ENCODE data around the gene SLC4A4. TPM values are rescaled to one million over a fixed set of nuclear protein-coding genes. Genes with fewer than 3 reads are reported as not detected.

The SLC4A4 gene
- total and polyA plus RNA-seq, 2 of the 13 experiments (the other 11 are each of a cell fraction or from before 2014, with no cell fraction given), result 0.01 TPM; not detected in 1

DNA sequence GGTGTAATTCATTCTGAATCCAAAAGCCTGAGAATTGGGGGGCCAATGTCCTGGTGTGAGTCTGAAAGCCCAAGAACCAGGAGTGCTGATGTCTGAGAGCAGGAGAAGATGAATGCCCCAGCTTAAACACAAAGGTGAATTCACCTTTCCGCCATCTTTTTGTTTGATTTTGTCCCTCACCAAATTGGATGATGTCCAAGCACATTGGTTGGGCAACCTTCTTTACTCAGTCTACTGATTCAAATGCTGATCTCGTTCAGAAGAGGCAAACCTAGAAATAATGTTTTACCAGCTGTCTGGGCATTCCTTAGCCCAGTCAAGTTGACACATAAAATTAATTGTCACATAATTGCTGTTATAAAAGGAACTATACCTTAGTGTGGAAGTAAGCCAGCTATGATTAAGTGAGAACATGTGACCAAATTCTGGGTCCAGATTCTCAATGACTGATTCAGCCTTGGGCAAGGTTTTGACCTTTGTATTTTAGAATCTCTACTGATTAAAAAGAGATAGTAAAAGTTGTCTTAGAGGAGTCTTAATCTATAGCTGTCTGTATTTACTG, 34.5 kb upstream of the SLC4A4 start:
- in situ Hi-C loops (cut with HindIII; ENCODE audit: extremely low pct_ligation_motif_present, low pct_unique_long_range_greater_than_20kb) (no loop called here), intact Hi-C loops (cut with micrococcal nuclease; ENCODE audit: unreplicated experiment) (no loop called here)
- ATAC-seq (no peak), DNase-seq (ENCODE audit: low spot score) (no peak), FAIRE-seq (no peak)
- H3K4me2 ChIP-seq (ENCODE audit: low read depth, low read length), result no peak overlapping the region
- no peak overlapping the region for H3K4me3 ChIP-seq (replicated peaks in 1 of 3; ENCODE audit: insufficient read depth in 1 of 3, low read depth in 2 of 3, low read length in 3 of 3)
- H3K36me3 ChIP-seq (replicated peaks in 1 of 2; ENCODE audit: control insufficient read depth in 1 of 2, insufficient read depth in 2 of 2, low read length in 2 of 2), result no peaks in the 10 kb centered on the region
- no peaks in the 10 kb centered on the region for H3K9me3 ChIP-seq (ENCODE audit: low read length)
- 7% methylated on average over 2 of the region's 2 CpGs for WGBS (ENCODE audit: low lambda C conversion rate)
- H3K4me1 ChIP-seq (ENCODE audit: insufficient read depth, low read length), result no peaks in the 10 kb centered on the region
- H2AFZ ChIP-seq (ENCODE audit: low read length), result no peak overlapping the region
- no peaks in the 10 kb centered on the region for H3K79me2 ChIP-seq (ENCODE audit: insufficient read depth, low read length)
- H4K20me1 ChIP-seq (ENCODE audit: insufficient read depth, low read length), result no peaks in the 10 kb centered on the region
- no peak overlapping the region for H3K9ac ChIP-seq (ENCODE audit: insufficient read depth, low read depth, low read length)
- no peak overlapping the region for H3K27ac ChIP-seq (ENCODE audit: extremely low read length, insufficient read depth, low read length)
- ChIA-PET CTCF (ENCODE audit: low intra/inter-chr PET ratio, low total read pairs) (no interaction called here), POLR2A (no interaction called here)
- no TSS peak for BruUV-seq (replicated peaks)
- no peaks in the 10 kb centered on the region for H3K27me3 ChIP-seq (ENCODE audit: control insufficient read depth in 1 of 2, insufficient read depth in 2 of 2, low read length in 2 of 2)
- TF ChIP-seq FOSL1 (CRISPR knock-in tag; IDR thresholded peaks at IDR 0.05; ENCODE audit: borderline replicate concordance) (no peak), ZBTB2 (CRISPR knock-in tag; IDR thresholded peaks at IDR 0.05; ENCODE audit: low read depth) (no peak)
- TF ChIP-seq, protein P1, sequence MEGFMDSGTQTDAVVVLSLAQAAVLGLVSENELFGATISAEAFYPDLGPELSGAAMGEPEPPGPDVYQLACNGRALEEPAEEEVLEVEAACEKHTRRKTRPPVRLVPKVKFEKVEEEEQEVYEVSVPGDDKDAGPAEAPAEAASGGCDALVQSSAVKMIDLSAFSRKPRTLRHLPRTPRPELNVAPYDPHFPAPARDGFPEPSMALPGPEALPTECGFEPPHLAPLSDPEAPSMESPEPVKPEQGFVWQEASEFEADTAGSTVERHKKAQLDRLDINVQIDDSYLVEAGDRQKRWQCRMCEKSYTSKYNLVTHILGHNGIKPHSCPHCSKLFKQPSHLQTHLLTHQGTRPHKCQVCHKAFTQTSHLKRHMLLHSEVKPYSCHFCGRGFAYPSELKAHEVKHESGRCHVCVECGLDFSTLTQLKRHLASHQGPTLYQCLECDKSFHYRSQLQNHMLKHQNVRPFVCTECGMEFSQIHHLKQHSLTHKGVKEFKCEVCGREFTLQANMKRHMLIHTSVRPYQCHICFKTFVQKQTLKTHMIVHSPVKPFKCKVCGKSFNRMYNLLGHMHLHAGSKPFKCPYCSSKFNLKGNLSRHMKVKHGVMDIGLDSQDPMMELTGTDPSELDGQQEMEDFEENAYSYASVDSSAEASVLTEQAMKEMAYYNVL (CRISPR knock-in tag; IDR thresholded peaks at IDR 0.05; ENCODE audit: borderline replicate concordance), result no peak

DNA sequence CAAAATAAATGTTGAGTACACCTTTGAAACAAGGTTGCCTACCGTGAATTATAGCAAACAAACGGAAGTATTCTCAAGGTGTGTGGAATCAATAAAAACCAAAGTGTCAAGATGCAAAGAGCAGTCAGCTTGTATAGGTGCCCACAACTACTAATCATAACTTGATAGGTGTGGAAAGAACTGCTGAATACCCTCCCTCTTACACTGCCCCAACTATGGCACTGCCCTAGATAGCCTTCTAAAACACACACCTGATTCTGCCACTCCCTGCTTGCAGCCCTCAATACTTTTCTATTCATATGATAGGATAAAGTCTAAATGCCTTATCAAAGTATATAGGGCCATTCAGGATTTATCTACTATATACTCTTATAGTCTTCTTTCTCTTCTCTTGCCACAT, 31.1 kb upstream of the SLC4A4 start:
- H3K27ac ChIP-seq (ENCODE audit: extremely low read length, insufficient read depth, low read length), result no peak overlapping the region
- CTCF ChIA-PET (ENCODE audit: low intra/inter-chr PET ratio, low total read pairs), result no interaction called here
- H4K20me1 ChIP-seq (ENCODE audit: insufficient read depth, low read length), result no peaks in the 10 kb centered on the region
- no peak overlapping the region for H2AFZ ChIP-seq (ENCODE audit: low read length)
- BruUV-seq (replicated peaks), result no TSS peak
- no peak overlapping the region for H3K9ac ChIP-seq (ENCODE audit: insufficient read depth, low read depth, low read length)
- in situ Hi-C loops (cut with HindIII; ENCODE audit: extremely low pct_ligation_motif_present, low pct_unique_long_range_greater_than_20kb) (no loop called here), intact Hi-C loops (cut with micrococcal nuclease; ENCODE audit: unreplicated experiment) (no loop called here)
- no peak overlapping the region for H3K4me3 ChIP-seq (replicated peaks in 1 of 3; ENCODE audit: insufficient read depth in 1 of 3, low read depth in 2 of 3, low read length in 3 of 3)
- WGBS (ENCODE audit: low lambda C conversion rate), result 31% methylated on average over 2 of the region's 2 CpGs
- ATAC-seq (no peak), FAIRE-seq (no peak), DNase-seq (ENCODE audit: low spot score) (no peak)
- no peaks in the 10 kb centered on the region for H3K9me3 ChIP-seq (ENCODE audit: low read length)
- POLR2A ChIA-PET, result no interaction called here
- H3K36me3 ChIP-seq (replicated peaks in 1 of 2; ENCODE audit: control insufficient read depth in 1 of 2, insufficient read depth in 2 of 2, low read length in 2 of 2), result no peaks in the 10 kb centered on the region
- no peak overlapping the region for H3K4me2 ChIP-seq (ENCODE audit: low read depth, low read length)
- no peaks in the 10 kb centered on the region for H3K27me3 ChIP-seq (ENCODE audit: control insufficient read depth in 1 of 2, insufficient read depth in 2 of 2, low read length in 2 of 2)
- no peaks in the 10 kb centered on the region for H3K79me2 ChIP-seq (ENCODE audit: insufficient read depth, low read length)
- no peaks in the 10 kb centered on the region for H3K4me1 ChIP-seq (ENCODE audit: insufficient read depth, low read length)
- no peak for TF ChIP-seq PAWR (CRISPR knock-in tag; IDR thresholded peaks at IDR 0.05; ENCODE audit: borderline replicate concordance)
- TF ChIP-seq, protein P2, sequence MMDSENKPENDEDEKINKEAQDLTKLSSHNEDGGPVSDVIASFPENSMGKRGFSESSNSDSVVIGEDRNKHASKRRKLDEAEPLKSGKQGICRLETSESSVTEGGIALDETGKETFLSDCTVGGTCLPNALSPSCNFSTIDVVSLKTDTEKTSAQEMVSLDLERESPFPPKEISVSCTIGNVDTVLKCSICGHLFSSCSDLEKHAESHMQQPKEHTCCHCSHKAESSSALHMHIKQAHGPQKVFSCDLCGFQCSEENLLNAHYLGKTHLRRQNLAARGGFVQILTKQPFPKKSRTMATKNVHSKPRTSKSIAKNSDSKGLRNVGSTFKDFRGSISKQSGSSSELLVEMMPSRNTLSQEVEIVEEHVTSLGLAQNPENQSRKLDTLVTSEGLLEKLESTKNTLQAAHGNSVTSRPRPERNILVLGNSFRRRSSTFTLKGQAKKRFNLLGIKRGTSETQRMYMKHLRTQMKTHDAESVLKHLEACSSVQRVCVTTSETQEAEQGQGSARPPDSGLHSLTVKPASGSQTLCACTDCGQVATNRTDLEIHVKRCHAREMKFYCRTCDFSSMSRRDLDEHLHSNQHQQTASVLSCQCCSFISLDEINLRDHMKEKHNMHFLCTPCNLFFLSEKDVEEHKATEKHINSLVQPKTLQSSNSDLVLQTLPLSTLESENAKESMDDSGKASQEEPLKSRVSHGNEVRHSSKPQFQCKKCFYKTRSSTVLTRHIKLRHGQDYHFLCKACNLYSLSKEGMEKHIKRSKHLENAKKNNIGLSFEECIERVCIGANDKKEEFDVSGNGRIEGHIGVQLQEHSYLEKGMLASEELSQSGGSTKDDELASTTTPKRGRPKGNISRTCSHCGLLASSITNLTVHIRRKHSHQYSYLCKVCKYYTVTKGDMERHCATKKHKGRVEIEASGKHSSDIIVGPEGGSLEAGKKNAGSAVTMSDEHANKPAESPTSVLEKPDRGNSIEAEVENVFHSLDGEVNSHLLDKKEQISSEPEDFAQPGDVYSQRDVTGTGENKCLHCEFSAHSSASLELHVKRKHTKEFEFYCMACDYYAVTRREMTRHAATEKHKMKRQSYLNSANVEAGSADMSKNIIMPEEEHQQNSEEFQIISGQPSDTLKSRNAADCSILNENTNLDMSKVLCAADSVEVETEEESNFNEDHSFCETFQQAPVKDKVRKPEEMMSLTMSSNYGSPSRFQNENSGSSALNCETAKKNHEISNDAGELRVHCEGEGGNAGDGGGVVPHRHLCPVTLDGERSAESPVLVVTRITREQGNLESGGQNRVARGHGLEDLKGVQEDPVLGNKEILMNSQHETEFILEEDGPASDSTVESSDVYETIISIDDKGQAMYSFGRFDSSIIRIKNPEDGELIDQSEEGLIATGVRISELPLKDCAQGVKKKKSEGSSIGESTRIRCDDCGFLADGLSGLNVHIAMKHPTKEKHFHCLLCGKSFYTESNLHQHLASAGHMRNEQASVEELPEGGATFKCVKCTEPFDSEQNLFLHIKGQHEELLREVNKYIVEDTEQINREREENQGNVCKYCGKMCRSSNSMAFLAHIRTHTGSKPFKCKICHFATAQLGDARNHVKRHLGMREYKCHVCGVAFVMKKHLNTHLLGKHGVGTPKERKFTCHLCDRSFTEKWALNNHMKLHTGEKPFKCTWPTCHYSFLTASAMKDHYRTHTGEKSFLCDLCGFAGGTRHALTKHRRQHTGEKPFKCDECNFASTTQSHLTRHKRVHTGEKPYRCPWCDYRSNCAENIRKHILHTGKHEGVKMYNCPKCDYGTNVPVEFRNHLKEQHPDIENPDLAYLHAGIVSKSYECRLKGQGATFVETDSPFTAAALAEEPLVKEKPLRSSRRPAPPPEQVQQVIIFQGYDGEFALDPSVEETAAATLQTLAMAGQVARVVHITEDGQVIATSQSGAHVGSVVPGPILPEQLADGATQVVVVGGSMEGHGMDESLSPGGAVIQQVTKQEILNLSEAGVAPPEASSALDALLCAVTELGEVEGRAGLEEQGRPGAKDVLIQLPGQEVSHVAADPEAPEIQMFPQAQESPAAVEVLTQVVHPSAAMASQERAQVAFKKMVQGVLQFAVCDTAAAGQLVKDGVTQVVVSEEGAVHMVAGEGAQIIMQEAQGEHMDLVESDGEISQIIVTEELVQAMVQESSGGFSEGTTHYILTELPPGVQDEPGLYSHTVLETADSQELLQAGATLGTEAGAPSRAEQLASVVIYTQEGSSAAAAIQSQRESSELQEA (CRISPR knock-in tag; IDR thresholded peaks at IDR 0.05; ENCODE audit: not compliant biosample characterization), result no peak

All from HepG2 (cell line).